PC-9 (cell line): ENCODE results near the gene INHBB. TPM values are rescaled to one million over a fixed set of nuclear protein-coding genes. Genes with fewer than 3 reads are reported as not detected.
"Not testable (repeated sequence)": the region's sequence is repeated elsewhere in the genome, so short reads cannot be mapped to it uniquely, and the experiment has no call there.

Source experiments
- BruUV-seq: library from RNA; stranded (reverse); fragments of 400-500 nt; replicated peaks from 2 replicates; lab custom pipeline; 2021; lab: Mats Ljungman, UMichigan
- CTCF ChIA-PET: fragments of 300-600 bp; sonication (Branson Sonifier 250); formaldehyde crosslinking; loops from one replicate; lab custom pipeline; 2022; ENCODE audit warnings: antibody characterized with exemption; lab: Charles Lee
- POLR2A ChIA-PET: fragments of 300-600 bp; sonication (Branson Sonifier 250); formaldehyde crosslinking; loops from one replicate; lab custom pipeline; 2022; ENCODE audit warnings: antibody characterized with exemption; ENCODE audit not compliant: unreplicated experiment; lab: Charles Lee
- DNase-seq, 2 experiments: peaks; one replicate each; pipeline versions ENCODE4 v3.0.0 to v3.0.0-alpha.2; 2015 to 2022; ENCODE audit warnings: mixed read lengths in 1 of 2
- H2AFZ ChIP-seq: fragments of 200-600 bp; sonication (generic); 2 replicates; pipeline ENCODE4 v1.8.1; 2017; ENCODE audit warnings: antibody characterized with exemption
- H3F3A ChIP-seq: fragments of 200-600 bp; sonication (generic); 2 replicates; pipeline ENCODE4 v1.8.1; 2017; ENCODE audit warnings: antibody characterized with exemption, mild to moderate bottlenecking, low read depth; ENCODE audit not compliant: insufficient read depth
- H3K27ac ChIP-seq: fragments of 200-600 bp; sonication (generic); 2 replicates; pipeline ENCODE4 v1.6.1; 2016; ENCODE audit warnings: mixed run types
- H3K27me3 ChIP-seq: fragments of 200-600 bp; sonication (generic); 2 replicates; pipeline ENCODE4 v1.6.1; 2016; ENCODE audit warnings: low read depth, mixed run types; ENCODE audit not compliant: insufficient read depth
- H3K36me3 ChIP-seq: fragments of 200-600 bp; sonication (generic); 2 replicates; pipeline ENCODE4 v1.6.1; 2016; ENCODE audit warnings: low read depth, mixed run types
- H3K4me1 ChIP-seq: fragments of 200-600 bp; sonication (generic); replicated peaks from 2 replicates; pipeline ENCODE4 v1.6.1; 2016; ENCODE audit warnings: mixed run types; ENCODE audit not compliant: insufficient read depth
- H3K4me2 ChIP-seq: fragments of 200-600 bp; sonication (generic); 2 replicates; pipeline ENCODE4 v1.6.1; 2017; ENCODE audit warnings: mixed run types
- H3K4me3 ChIP-seq: fragments of 200-600 bp; sonication (generic); 2 replicates; pipeline ENCODE4 v1.6.1; 2016; ENCODE audit warnings: mixed run types
- H3K79me2 ChIP-seq: fragments of 200-600 bp; sonication (generic); 2 replicates; pipeline ENCODE4 v1.6.1; 2017; ENCODE audit warnings: low read depth, mixed run types
- H3K9me2 ChIP-seq: fragments of 200-600 bp; sonication (generic); 2 replicates; pipeline ENCODE4 v1.8.1; 2017; ENCODE audit warnings: mild to moderate bottlenecking; ENCODE audit not compliant: insufficient read depth
- H3K9me3 ChIP-seq: fragments of 200-600 bp; sonication (generic); 2 replicates; pipeline ENCODE4 v1.8.1; 2016; ENCODE audit warnings: low read depth; ENCODE audit not compliant: insufficient read depth
- H4K20me1 ChIP-seq: fragments of 200-600 bp; sonication (generic); 2 replicates; pipeline ENCODE4 v1.8.1; 2017; ENCODE audit not compliant: insufficient read depth
- CTCF ChIP-seq: fragments of 200-600 bp; sonication (generic); conservative IDR thresholded peaks from 2 replicates; pipeline ENCODE4 v1.6.1; 2017; ENCODE audit warnings: mixed run types, antibody characterized with exemption, mild to moderate bottlenecking, moderate library complexity
- EZH2 ChIP-seq: fragments of 200-600 bp; sonication (generic); IDR thresholded peaks from 2 replicates; pipeline ENCODE4 v1.8.0; 2017; ENCODE audit warnings: antibody characterized with exemption, low read depth
- intact Hi-C: fragments of 100-400 bp; cut with micrococcal nuclease; formaldehyde crosslinking; loops from one replicate; pipeline ENCODE4 v1.10.0; 2022; ENCODE audit not compliant: unreplicated experiment
- total RNA-seq: library from RNA; stranded (reverse); gene quantifications from 2 replicates; pipeline ENCODE4 v1.2.3, GENCODE V29; 2021

INHBB gene
- total RNA-seq, 1 experiment from 2014 or later = 57.5 TPM

- H3K36me3 ChIP-seq = no peaks in the 10 kb centered on the region
- H3K4me2 ChIP-seq = peak overlapping the region; percentile 53
- H2AFZ ChIP-seq = no peak overlapping the region
- intact Hi-C loops = no loop called here
- no peak overlapping the region for H3K4me3 ChIP-seq
- H4K20me1 ChIP-seq = no peaks in the 10 kb centered on the region
- TF ChIP-seq EZH2 (no peak), CTCF (no peak)
- peak; percentile 52 to 90 for DNase-seq
- H3K4me1 ChIP-seq = peaks cover 47% of the 10 kb centered on the region
- H3K9me2 ChIP-seq = no peaks in the 10 kb centered on the region
- no TSS peak for BruUV-seq
- H3K9me3 ChIP-seq = no peaks in the 10 kb centered on the region
- CTCF ChIA-PET = interaction anchor here (0.6 to 1.4 kb wide), 5 partner anchors 115 to 1206 kb away, joined by 3 to 7 read pairs (median 3); no protein-coding TSS in a partner anchor
- peak overlapping the region; percentile 17; the same call in 1 of the 2 replicates for H3K27ac ChIP-seq
- POLR2A ChIA-PET = no interaction called here
- no peaks in the 10 kb centered on the region for H3K79me2 ChIP-seq
- no peaks in the 10 kb centered on the region for H3K27me3 ChIP-seq
- peaks cover 20% of the 10 kb centered on the region for H3F3A ChIP-seq
These were observed 25.6 kb upstream of the INHBB start for GRCh38 chr2:120320318-120320851.

GRCh38 chr2:120320887-120321556 lies 24.9 kb upstream of the INHBB start:
- CTCF ChIA-PET = interaction anchor here (0.6 to 1.4 kb wide), 4 partner anchors 114 to 1205 kb away, joined by 3 to 7 read pairs (median 5); no protein-coding TSS in a partner anchor
- H3K4me3 ChIP-seq, H2AFZ ChIP-seq, H4K20me1 ChIP-seq, BruUV-seq, H3K36me3 ChIP-seq, H3K79me2 ChIP-seq, H3K9me2 ChIP-seq, POLR2A ChIA-PET, H3K27me3 ChIP-seq, H3K9me3 ChIP-seq, intact Hi-C loops, DNase-seq: not testable (repeated sequence)
- Histone ChIP-seq H3F3A (peaks cover 20% of the 10 kb centered on the region), H3K27ac (peak overlapping the region; percentile 17; the same call in 1 of the 2 replicates), H3K4me1 (peaks cover 47% of the 10 kb centered on the region), H3K4me2 (peak overlapping the region; percentile 53)

GRCh38 chr2:120321721-120322284 lies 24.1 kb upstream of the INHBB start:
- ChIA-PET POLR2A (no interaction called here), CTCF (no interaction called here)
- H2AFZ ChIP-seq = no peak overlapping the region
- BruUV-seq = no TSS peak
- H3K36me3 ChIP-seq = no peaks in the 10 kb centered on the region
- no peak overlapping the region for H3K4me2 ChIP-seq
- TF ChIP-seq EZH2 = no peak
- no peak for TF ChIP-seq CTCF
- H3K9me3 ChIP-seq = no peaks in the 10 kb centered on the region
- no peak for DNase-seq
- intact Hi-C loops = no loop called here
- no peaks in the 10 kb centered on the region for H3K27me3 ChIP-seq
- H3K9me2 ChIP-seq = no peaks in the 10 kb centered on the region
- H4K20me1 ChIP-seq = no peaks in the 10 kb centered on the region
- H3K4me1 ChIP-seq = peaks cover 47% of the 10 kb centered on the region
- no peak overlapping the region for H3K4me3 ChIP-seq
- no peak overlapping the region for H3K27ac ChIP-seq
- H3K79me2 ChIP-seq = no peaks in the 10 kb centered on the region
- peaks cover 20% of the 10 kb centered on the region for H3F3A ChIP-seq
